ENCODE data around the gene ACMSD. TPM values are rescaled to one million over a fixed set of nuclear protein-coding genes. Genes with fewer than 3 reads are reported as not detected.
"Not testable (repeated sequence)": the region's sequence is repeated elsewhere in the genome, so short reads cannot be mapped to it uniquely, and the experiment has no call there.

The ACMSD gene
- polyA plus RNA-seq, 6 donors from 2014 or later: not detected

- DNase-seq (peak; percentile 5), ATAC-seq (ENCODE audit: low read depth in 2 of 2) (no peak)
- H3K27me3 Mint-ChIP-seq: no peaks in the 10 kb centered on the region
- H3K9me3 Mint-ChIP-seq: no peaks in the 10 kb centered on the region
- H3K27ac Mint-ChIP-seq: no peak overlapping the region
- no peak overlapping the region for H3K4me3 Mint-ChIP-seq
- H3K36me3 Mint-ChIP-seq: no peaks in the 10 kb centered on the region
- no peaks in the 10 kb centered on the region for H3K4me1 Mint-ChIP-seq
Measured at GRCh38 chr2:134897932-134898331, 59.5 kb downstream of the ACMSD start.

- H3K4me1 Mint-ChIP-seq: peaks cover 0 to 4% (median 0%) of the 10 kb centered on the region in 3 donors
- H3K9me3 Mint-ChIP-seq: no peaks in the 10 kb centered on the region
- no peak overlapping the region for H3K4me3 Mint-ChIP-seq
- peaks cover 0 to 5% of the 10 kb centered on the region in 2 donors for H3K36me3 Mint-ChIP-seq
- DNase-seq (no peak), ATAC-seq (ENCODE audit: low read depth in 2 of 2) (no peak)
- no peaks in the 10 kb centered on the region for H3K27me3 Mint-ChIP-seq
- no peak overlapping the region for H3K27ac Mint-ChIP-seq
Measured at GRCh38 chr2:134899204-134899603, 60.8 kb downstream of the ACMSD start.

GRCh38 chr2:134900151-134900550 is 61.7 kb downstream of the ACMSD start:
- Mint-ChIP-seq H3K27ac (peak overlapping the region in 1 of 6 donors; percentile 62), H3K27me3 (no peaks in the 10 kb centered on the region), H3K4me3 (no peak overlapping the region), H3K9me3 (no peaks in the 10 kb centered on the region), H3K36me3 (peaks cover 0 to 5% of the 10 kb centered on the region in 2 donors), H3K4me1 (peaks cover 0 to 4% (median 0%) of the 10 kb centered on the region in 3 donors)
- ATAC-seq (ENCODE audit: low read depth in 2 of 2): no peak
- DNase-seq: no peak

- not testable (repeated sequence) for H3K9me3 Mint-ChIP-seq; H3K27ac Mint-ChIP-seq; H3K4me3 Mint-ChIP-seq; ATAC-seq (ENCODE audit: low read depth in 2 of 2); H3K4me1 Mint-ChIP-seq; H3K27me3 Mint-ChIP-seq; DNase-seq
- H3K36me3 Mint-ChIP-seq: peaks cover 5 to 12% of the 10 kb centered on the region in 2 donors
Measured at GRCh38 chr2:134903701-134904100, 65.3 kb downstream of the ACMSD start.

- Mint-ChIP-seq H3K9me3 (peaks cover 0 to 9% (median 6%) of the 10 kb centered on the region in 7 donors), H3K4me1 (peaks cover 0 to 4% (median 0%) of the 10 kb centered on the region in 3 donors), H3K27ac (no peak overlapping the region), H3K36me3 (peaks cover 8 to 12% of the 10 kb centered on the region in 2 donors), H3K27me3 (no peaks in the 10 kb centered on the region), H3K4me3 (no peak overlapping the region)
- no peak for ATAC-seq (ENCODE audit: low read depth in 2 of 2)
- DNase-seq: no peak
Measured at GRCh38 chr2:134905168-134905567, 66.8 kb downstream of the ACMSD start.

- H3K9me3 Mint-ChIP-seq: peaks cover 0 to 9% (median 6%) of the 10 kb centered on the region in 7 donors
- no peak overlapping the region for H3K27ac Mint-ChIP-seq
- H3K36me3 Mint-ChIP-seq: peaks cover 8 to 12% of the 10 kb centered on the region in 2 donors
- H3K4me1 Mint-ChIP-seq: peaks cover 0 to 4% (median 0%) of the 10 kb centered on the region in 3 donors
- no peak overlapping the region for H3K4me3 Mint-ChIP-seq
- H3K27me3 Mint-ChIP-seq: no peaks in the 10 kb centered on the region
- ATAC-seq (ENCODE audit: low read depth in 2 of 2): no peak
- no peak for DNase-seq
Measured at GRCh38 chr2:134906726-134907125, 68.3 kb downstream of the ACMSD start.

- ATAC-seq (ENCODE audit: low read depth in 2 of 2); DNase-seq; H3K27me3 Mint-ChIP-seq; H3K4me1 Mint-ChIP-seq; H3K27ac Mint-ChIP-seq; H3K9me3 Mint-ChIP-seq; H3K4me3 Mint-ChIP-seq: not testable (repeated sequence)
- H3K36me3 Mint-ChIP-seq: peaks cover 8 to 12% of the 10 kb centered on the region in 2 donors
Measured at GRCh38 chr2:134907441-134908116, 69.2 kb downstream of the ACMSD start.

GRCh38 chr2:134910763-134911399 is 72.5 kb downstream of the ACMSD start:
- ATAC-seq (ENCODE audit: low read depth in 2 of 2): no peak
- H3K9me3 Mint-ChIP-seq: peaks cover 0 to 9% (median 6%) of the 10 kb centered on the region in 7 donors
- H3K27me3 Mint-ChIP-seq: no peaks in the 10 kb centered on the region
- H3K27ac Mint-ChIP-seq: no peak overlapping the region
- no peak overlapping the region for H3K4me3 Mint-ChIP-seq
- DNase-seq: no peak
- H3K36me3 Mint-ChIP-seq: peaks cover 6 to 8% of the 10 kb centered on the region in 2 donors
- H3K4me1 Mint-ChIP-seq: peaks cover 0 to 2% (median 0%) of the 10 kb centered on the region in 3 donors

- ATAC-seq (ENCODE audit: low read depth in 2 of 2) (no peak), DNase-seq (no peak)
- Mint-ChIP-seq H3K4me1 (peaks cover 0 to 4% (median 0%) of the 10 kb centered on the region in 3 donors), H3K9me3 (peaks cover 0 to 9% (median 5%) of the 10 kb centered on the region in 7 donors), H3K27me3 (no peaks in the 10 kb centered on the region), H3K36me3 (peaks cover 6 to 8% of the 10 kb centered on the region in 2 donors), H3K4me3 (no peak overlapping the region), H3K27ac (no peak overlapping the region)
Measured at GRCh38 chr2:134911400-134911785, 73.0 kb downstream of the ACMSD start.

GRCh38 chr2:134912361-134912760 is 73.9 kb downstream of the ACMSD start:
- Mint-ChIP-seq H3K9me3 (peaks cover 0 to 6% (median 5%) of the 10 kb centered on the region in 7 donors), H3K4me1 (peaks cover 0 to 12% (median 5%) of the 10 kb centered on the region in 3 donors), H3K27me3 (no peaks in the 10 kb centered on the region), H3K36me3 (peaks cover 4 to 8% of the 10 kb centered on the region in 2 donors), H3K4me3 (no peak overlapping the region), H3K27ac (no peak overlapping the region)
- ATAC-seq (ENCODE audit: low read depth in 2 of 2) (no peak), DNase-seq (no peak)

GRCh38 chr2:134917360-134917865 is 79.0 kb downstream of the ACMSD start:
- ATAC-seq (ENCODE audit: low read depth in 2 of 2): no peak
- Mint-ChIP-seq H3K27me3 (no peaks in the 10 kb centered on the region), H3K27ac (peak overlapping the region; percentile 94 to 100 (median 98)), H3K36me3 (peaks cover 0 to 10% of the 10 kb centered on the region in 2 donors), H3K9me3 (peaks cover 0 to 5% (median 0%) of the 10 kb centered on the region in 7 donors), H3K4me1 (peaks cover 20 to 41% (median 32%) of the 10 kb centered on the region in 3 donors), H3K4me3 (peak overlapping the region; percentile 90 to 100 (median 98))
- no peak for DNase-seq

GRCh38 chr2:134917888-134918525 is 79.6 kb downstream of the ACMSD start:
- Mint-ChIP-seq H3K27ac (peak overlapping the region; percentile 94 to 100 (median 98)), H3K4me3 (peak overlapping the region; percentile 90 to 100 (median 98)), H3K9me3 (peaks cover 0 to 5% (median 0%) of the 10 kb centered on the region in 7 donors), H3K36me3 (peaks cover 0 to 10% of the 10 kb centered on the region in 2 donors), H3K4me1 (peaks cover 24 to 47% (median 37%) of the 10 kb centered on the region in 3 donors), H3K27me3 (no peaks in the 10 kb centered on the region)
- ATAC-seq (ENCODE audit: low read depth in 2 of 2) (peak; percentile 71 to 72), DNase-seq (peak; percentile 92)
